ENCODE data around the gene SRR. TPM values are rescaled to one million over a fixed set of nuclear protein-coding genes. Genes with fewer than 3 reads are reported as not detected.

Gene SRR
- polyA plus RNA-seq, 1 donor from 2014 or later: 69.0 TPM

DNA sequence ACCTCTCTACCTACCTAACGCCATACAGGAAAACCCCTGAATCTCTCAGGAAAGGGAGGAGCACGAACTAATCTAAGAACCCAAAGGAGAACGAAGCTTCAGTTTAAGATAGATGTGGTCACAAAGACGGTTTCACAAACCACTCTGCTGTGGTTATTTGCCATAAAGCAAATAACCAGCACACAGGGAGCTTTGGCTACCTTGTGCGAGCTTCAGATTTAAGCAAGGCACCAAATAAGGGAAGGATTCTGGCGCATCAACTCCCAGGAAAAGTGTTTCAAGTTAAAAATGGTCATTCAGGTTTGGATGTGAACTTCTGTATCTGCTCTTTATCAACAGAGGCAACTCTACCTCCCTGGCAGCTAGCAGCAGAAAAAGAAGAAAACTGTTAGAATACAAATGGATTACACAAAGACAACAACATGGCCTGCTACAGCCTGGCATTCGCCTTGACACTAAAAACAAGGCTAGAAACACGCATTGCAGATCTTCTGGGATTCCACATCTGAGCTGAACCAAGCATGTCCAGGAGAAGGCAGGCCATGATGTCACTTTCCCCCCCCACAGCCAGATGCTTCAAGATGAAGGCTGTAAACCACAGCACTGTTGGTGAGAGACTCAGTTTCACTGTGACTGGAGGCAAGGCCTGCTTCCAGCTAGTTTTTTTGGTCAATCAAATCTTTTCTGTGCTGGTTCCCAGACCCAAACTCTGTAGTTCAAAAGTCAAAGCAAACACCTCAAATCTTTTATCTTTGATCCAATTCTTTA lies 43.8 kb upstream of the SRR start:
- no peak overlapping the region for H2AFZ ChIP-seq (ENCODE audit: low read depth, low read length)
- H3K9me3 ChIP-seq (ENCODE audit: low read length): no peaks in the 10 kb centered on the region
- H3K27me3 ChIP-seq (ENCODE audit: insufficient read depth, low read depth, low read length): no peaks in the 10 kb centered on the region
- H4K20me1 ChIP-seq (ENCODE audit: insufficient read depth): no peaks in the 10 kb centered on the region
- no peak overlapping the region for H3K27ac ChIP-seq (ENCODE audit: low read length)
- H3K4me3 ChIP-seq (ENCODE audit: low read length): no peak overlapping the region
- H3K9me2 ChIP-seq (ENCODE audit: insufficient read depth, low read length): no peaks in the 10 kb centered on the region
- H3K36me3 ChIP-seq (ENCODE audit: insufficient read depth, low read length): no peaks in the 10 kb centered on the region
- H3K4me2 ChIP-seq (ENCODE audit: low read length): no peak overlapping the region
- no peaks in the 10 kb centered on the region for H3F3A ChIP-seq (ENCODE audit: insufficient read depth, low read length, poor library complexity, severe bottlenecking)
- no peak overlapping the region for H3K9ac ChIP-seq (ENCODE audit: low read length)
- peaks cover 3% of the 10 kb centered on the region for H3K79me2 ChIP-seq (replicated peaks; ENCODE audit: insufficient read depth, low read length)
- TF ChIP-seq, protein P1, sequence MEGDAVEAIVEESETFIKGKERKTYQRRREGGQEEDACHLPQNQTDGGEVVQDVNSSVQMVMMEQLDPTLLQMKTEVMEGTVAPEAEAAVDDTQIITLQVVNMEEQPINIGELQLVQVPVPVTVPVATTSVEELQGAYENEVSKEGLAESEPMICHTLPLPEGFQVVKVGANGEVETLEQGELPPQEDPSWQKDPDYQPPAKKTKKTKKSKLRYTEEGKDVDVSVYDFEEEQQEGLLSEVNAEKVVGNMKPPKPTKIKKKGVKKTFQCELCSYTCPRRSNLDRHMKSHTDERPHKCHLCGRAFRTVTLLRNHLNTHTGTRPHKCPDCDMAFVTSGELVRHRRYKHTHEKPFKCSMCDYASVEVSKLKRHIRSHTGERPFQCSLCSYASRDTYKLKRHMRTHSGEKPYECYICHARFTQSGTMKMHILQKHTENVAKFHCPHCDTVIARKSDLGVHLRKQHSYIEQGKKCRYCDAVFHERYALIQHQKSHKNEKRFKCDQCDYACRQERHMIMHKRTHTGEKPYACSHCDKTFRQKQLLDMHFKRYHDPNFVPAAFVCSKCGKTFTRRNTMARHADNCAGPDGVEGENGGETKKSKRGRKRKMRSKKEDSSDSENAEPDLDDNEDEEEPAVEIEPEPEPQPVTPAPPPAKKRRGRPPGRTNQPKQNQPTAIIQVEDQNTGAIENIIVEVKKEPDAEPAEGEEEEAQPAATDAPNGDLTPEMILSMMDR (IDR thresholded peaks at IDR 0.05; ENCODE audit: poor library complexity, severe bottlenecking): no peak
- TF ChIP-seq SMC3 (conservative IDR thresholded peaks at IDR 0.05; ENCODE audit: poor library complexity) (no peak), EZH2 (IDR thresholded peaks at IDR 0.05; ENCODE audit: borderline replicate concordance, insufficient read depth, low read length, poor library complexity, severe bottlenecking) (no peak), MXI1 (conservative IDR thresholded peaks at IDR 0.05; ENCODE audit: poor library complexity, severe bottlenecking) (no peak), TAF1 (IDR thresholded peaks at IDR 0.05; ENCODE audit: low read depth) (no peak), POLR2AphosphoS5 (IDR thresholded peaks at IDR 0.05) (no peak), RAD21 (conservative IDR thresholded peaks at IDR 0.05) (no peak), EP300 (conservative IDR thresholded peaks at IDR 0.05; ENCODE audit: poor library complexity, severe bottlenecking) (no peak)
- TF ChIP-seq, protein P2, sequence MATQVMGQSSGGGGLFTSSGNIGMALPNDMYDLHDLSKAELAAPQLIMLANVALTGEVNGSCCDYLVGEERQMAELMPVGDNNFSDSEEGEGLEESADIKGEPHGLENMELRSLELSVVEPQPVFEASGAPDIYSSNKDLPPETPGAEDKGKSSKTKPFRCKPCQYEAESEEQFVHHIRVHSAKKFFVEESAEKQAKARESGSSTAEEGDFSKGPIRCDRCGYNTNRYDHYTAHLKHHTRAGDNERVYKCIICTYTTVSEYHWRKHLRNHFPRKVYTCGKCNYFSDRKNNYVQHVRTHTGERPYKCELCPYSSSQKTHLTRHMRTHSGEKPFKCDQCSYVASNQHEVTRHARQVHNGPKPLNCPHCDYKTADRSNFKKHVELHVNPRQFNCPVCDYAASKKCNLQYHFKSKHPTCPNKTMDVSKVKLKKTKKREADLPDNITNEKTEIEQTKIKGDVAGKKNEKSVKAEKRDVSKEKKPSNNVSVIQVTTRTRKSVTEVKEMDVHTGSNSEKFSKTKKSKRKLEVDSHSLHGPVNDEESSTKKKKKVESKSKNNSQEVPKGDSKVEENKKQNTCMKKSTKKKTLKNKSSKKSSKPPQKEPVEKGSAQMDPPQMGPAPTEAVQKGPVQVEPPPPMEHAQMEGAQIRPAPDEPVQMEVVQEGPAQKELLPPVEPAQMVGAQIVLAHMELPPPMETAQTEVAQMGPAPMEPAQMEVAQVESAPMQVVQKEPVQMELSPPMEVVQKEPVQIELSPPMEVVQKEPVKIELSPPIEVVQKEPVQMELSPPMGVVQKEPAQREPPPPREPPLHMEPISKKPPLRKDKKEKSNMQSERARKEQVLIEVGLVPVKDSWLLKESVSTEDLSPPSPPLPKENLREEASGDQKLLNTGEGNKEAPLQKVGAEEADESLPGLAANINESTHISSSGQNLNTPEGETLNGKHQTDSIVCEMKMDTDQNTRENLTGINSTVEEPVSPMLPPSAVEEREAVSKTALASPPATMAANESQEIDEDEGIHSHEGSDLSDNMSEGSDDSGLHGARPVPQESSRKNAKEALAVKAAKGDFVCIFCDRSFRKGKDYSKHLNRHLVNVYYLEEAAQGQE (IDR thresholded peaks at IDR 0.05; ENCODE audit: borderline replicate concordance): no peak

DNA sequence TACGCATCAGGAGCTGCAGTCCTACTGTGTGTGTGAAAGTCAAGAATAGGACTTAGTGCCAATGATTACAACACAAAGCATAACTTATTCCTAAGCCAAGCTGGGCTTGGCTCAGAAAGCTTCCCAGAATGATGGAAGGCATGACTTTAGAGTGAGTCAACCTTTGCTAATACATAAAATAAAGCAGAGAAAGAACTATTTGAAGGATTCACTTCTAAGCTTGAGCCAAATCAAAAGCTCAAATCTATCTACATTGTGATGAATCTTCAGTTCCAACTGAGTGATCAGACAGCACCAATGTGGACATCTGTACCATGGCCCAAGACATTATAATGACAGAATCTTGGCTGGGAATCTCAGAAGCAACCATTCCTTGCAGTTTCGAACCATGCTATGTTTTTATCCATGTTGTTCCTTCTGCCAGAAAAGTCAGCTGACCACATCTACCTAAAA lies 41.6 kb upstream of the SRR start:
- Histone ChIP-seq H3K4me2 (ENCODE audit: low read length) (no peak overlapping the region), H3K4me3 (ENCODE audit: low read length) (no peak overlapping the region), H3K27me3 (ENCODE audit: insufficient read depth, low read depth, low read length) (no peaks in the 10 kb centered on the region), H3K36me3 (ENCODE audit: insufficient read depth, low read length) (no peaks in the 10 kb centered on the region), H4K20me1 (ENCODE audit: insufficient read depth) (no peaks in the 10 kb centered on the region), H3K9me2 (ENCODE audit: insufficient read depth, low read length) (no peaks in the 10 kb centered on the region), H3K79me2 (replicated peaks; ENCODE audit: insufficient read depth, low read length) (peaks cover 3% of the 10 kb centered on the region), H3K27ac (ENCODE audit: low read length) (no peak overlapping the region), H2AFZ (ENCODE audit: low read depth, low read length) (no peak overlapping the region), H3K9me3 (ENCODE audit: low read length) (no peaks in the 10 kb centered on the region), H3K9ac (ENCODE audit: low read length) (no peak overlapping the region), H3F3A (ENCODE audit: insufficient read depth, low read length, poor library complexity, severe bottlenecking) (no peaks in the 10 kb centered on the region)
- no peak for TF ChIP-seq RAD21 (conservative IDR thresholded peaks at IDR 0.05)
- no peak for TF ChIP-seq SMC3 (conservative IDR thresholded peaks at IDR 0.05; ENCODE audit: poor library complexity)
- TF ChIP-seq, protein P1 (IDR thresholded peaks at IDR 0.05; ENCODE audit: poor library complexity, severe bottlenecking): no peak
